ENCODE results near the gene SHISA6. TPM values are rescaled to one million over a fixed set of nuclear protein-coding genes. Genes with fewer than 3 reads are reported as not detected.

The SHISA6 gene
- polyA plus RNA-seq, 1 of the 3 experiments (the other 2 are of a cell fraction), result not detected

DNA sequence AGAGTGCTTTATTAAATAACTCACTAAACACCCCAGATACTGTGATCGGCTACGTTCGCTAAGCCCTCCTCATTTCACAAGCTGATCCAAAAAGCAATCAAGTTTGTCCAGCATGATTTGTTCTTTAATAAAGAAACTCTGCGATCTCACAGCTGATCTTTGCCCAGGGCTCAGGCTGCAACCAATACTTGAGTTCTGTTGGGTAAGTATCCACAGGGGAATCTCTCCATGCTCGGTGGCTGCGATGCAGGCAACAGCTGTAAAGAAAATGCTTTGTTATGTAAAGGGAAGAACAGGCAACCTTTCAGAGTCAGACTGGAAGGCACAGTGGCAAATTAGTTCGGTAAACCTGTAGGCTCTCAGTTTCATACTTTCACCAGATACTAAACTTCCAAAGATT lies 67.5 kb downstream of the SHISA6 start (continued):
- TF ChIP-seq NFIC (IDR thresholded peaks at IDR 0.05; ENCODE audit: borderline replicate concordance) (no peak), IRF3 (IDR thresholded peaks at IDR 0.05; ENCODE audit: low read depth, low read length) (no peak), YY1 (IDR thresholded peaks at IDR 0.05; ENCODE audit: low read depth) (no peak), ELF1 (IDR thresholded peaks at IDR 0.05) (no peak), GABPA (IDR thresholded peaks at IDR 0.05; ENCODE audit: low read depth) (no peak), RCOR1 (IDR thresholded peaks at IDR 0.05; ENCODE audit: low read length) (no peak), USF1 (IDR thresholded peaks at IDR 0.05; ENCODE audit: borderline replicate concordance, low read depth) (no peak), NRF1 (IDR thresholded peaks at IDR 0.05; ENCODE audit: low read depth, low read length) (no peak), RFX5 (IDR thresholded peaks at IDR 0.05; ENCODE audit: low read length) (no peak), GATA2 (CRISPR knock-in tag; IDR thresholded peaks at IDR 0.05) (no peak), MXI1 (IDR thresholded peaks at IDR 0.05; ENCODE audit: low read depth, low read length) (no peak), FOSL2 (IDR thresholded peaks at IDR 0.05; ENCODE audit: borderline replicate concordance, low read depth) (no peak), SMC3 (IDR thresholded peaks at IDR 0.05; ENCODE audit: low read depth, low read length) (no peak)

DNA sequence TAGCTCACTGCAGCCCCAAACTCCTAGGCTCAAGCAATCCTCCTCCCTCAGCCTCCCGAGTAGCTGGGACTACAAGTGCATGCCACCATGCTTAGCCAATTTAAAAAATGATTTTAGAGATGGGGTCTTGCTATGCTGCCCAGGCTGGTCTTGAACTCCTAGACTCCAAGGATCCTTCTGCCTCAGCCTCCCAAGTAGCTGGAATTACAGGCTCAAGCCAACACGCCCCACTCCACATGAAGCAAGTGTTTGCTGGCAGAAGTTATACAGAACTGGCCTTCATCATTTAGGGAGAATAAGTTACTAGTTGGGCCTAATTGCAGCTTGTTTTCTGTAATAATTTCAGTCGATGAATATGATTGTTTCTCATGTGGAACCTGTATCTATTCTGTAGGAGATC lies 68.0 kb downstream of the SHISA6 start:
- no peaks in the 10 kb centered on the region for H3K36me3 ChIP-seq (replicated peaks in 1 of 2; ENCODE audit: control insufficient read depth in 1 of 2, insufficient read depth in 2 of 2, low read length in 1 of 2)
- 7% methylated on average over 3 of the region's 3 CpGs for WGBS (ENCODE audit: low lambda C conversion rate)
- no peaks in the 10 kb centered on the region for H3F3A ChIP-seq (replicated peaks; ENCODE audit: insufficient read depth)
- H3K4me1 ChIP-seq (ENCODE audit: control insufficient read depth in 1 of 2, insufficient read depth in 2 of 2, low read depth in 1 of 2, low read length in 1 of 2), result no peaks in the 10 kb centered on the region
- ChIA-PET POLR2A (no interaction called here), CTCF (no interaction called here)
- no peak overlapping the region for H3K4me3 ChIP-seq (ENCODE audit: low read depth in 2 of 2, low read length in 1 of 2)
- TF ChIP-seq GATA2 (CRISPR knock-in tag; IDR thresholded peaks at IDR 0.05) (no peak), MXI1 (IDR thresholded peaks at IDR 0.05; ENCODE audit: low read depth, low read length) (no peak), USF1 (IDR thresholded peaks at IDR 0.05; ENCODE audit: borderline replicate concordance, low read depth) (no peak), CHD2 (IDR thresholded peaks at IDR 0.05; ENCODE audit: low read length, partially characterized antibody) (no peak), RCOR1 (IDR thresholded peaks at IDR 0.05; ENCODE audit: low read length) (no peak), TAF1 (IDR thresholded peaks at IDR 0.05; ENCODE audit: borderline replicate concordance, low read depth, low read length) (no peak)
- TF ChIP-seq, protein P1, sequence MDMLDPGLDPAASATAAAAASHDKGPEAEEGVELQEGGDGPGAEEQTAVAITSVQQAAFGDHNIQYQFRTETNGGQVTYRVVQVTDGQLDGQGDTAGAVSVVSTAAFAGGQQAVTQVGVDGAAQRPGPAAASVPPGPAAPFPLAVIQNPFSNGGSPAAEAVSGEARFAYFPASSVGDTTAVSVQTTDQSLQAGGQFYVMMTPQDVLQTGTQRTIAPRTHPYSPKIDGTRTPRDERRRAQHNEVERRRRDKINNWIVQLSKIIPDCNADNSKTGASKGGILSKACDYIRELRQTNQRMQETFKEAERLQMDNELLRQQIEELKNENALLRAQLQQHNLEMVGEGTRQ (IDR thresholded peaks at IDR 0.05; ENCODE audit: borderline replicate concordance, low read depth, low read length), result no peak
- H3K79me2 ChIP-seq (ENCODE audit: insufficient read depth), result no peaks in the 10 kb centered on the region
- no peaks in the 10 kb centered on the region for H3K9me2 ChIP-seq
- no peak overlapping the region for H2AFZ ChIP-seq (ENCODE audit: low read depth)
- no peak overlapping the region for H3K27ac ChIP-seq (ENCODE audit: low read depth in 2 of 2, low read length in 1 of 2)
- no peaks in the 10 kb centered on the region for H3K27me3 ChIP-seq (ENCODE audit: insufficient read depth)
- H3K4me2 ChIP-seq, result no peak overlapping the region
- no peaks in the 10 kb centered on the region for H4K20me1 ChIP-seq (ENCODE audit: insufficient read depth)
- no peak for DNase-seq
- H3K9me3 ChIP-seq, result no peaks in the 10 kb centered on the region
- H3K9ac ChIP-seq, result no peak overlapping the region

Data from SK-N-SH (cell line).